GM18526 (cell line): Measurements from ENCODE around the gene MOCS1.

Experiments
- POLR2A ChIP-seq: IDR thresholded peaks from 3 replicates; pipeline ENCODE4 v1.6.1; 2011; ENCODE audit not compliant: insufficient read length; ENCODE audit errors: extremely low read depth

MOCS1 gene

DNA sequence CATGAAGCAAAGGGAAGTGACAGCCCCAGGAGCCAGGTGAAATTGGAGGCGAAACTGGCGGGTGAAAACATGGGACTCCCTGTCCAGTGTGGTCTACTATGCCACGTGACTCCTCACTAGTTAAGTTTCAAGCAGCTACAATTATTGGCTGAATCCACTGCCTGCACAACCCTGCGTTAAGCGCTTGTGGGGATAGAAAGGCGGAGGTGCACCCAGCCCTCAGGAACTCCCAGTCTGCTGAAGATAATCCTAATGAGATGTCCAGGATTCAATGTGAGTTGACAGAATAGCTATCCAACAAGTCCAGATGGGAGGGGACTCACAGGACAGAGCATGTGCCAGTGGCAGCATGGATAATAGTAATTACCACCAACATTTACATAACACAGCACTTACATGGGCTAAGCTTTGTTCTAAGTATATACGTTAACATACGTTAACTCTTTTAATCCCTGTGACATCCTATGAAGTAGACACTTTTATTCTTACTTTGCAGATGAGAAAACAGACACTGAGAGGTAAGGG, 1.8 kb downstream of the MOCS1 start:
- no peak for TF ChIP-seq POLR2A

GRCh38 chr6:39931607-39932006, 2.7 kb downstream of the MOCS1 start:
- no peak for TF ChIP-seq POLR2A

DNA sequence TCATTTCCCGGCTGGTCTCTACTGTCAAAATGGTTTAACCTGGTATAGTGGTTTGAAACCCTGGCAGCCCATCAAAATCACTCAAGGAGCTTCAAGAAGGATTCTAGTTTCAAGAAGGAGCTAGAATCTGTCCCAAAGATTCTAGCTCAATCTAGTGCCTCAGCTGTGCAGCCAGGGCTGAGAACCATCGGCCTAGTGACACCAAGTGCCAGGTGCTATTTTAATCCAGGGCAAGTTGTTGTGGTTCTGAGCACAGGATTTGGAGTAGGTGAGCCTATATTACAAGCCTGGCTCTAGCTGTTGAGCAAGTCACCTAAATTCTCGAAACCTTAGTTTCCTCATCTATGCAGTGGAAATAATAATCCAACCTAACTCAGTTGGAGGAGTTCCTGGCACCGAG, 3.7 kb downstream of the MOCS1 start:
- TF ChIP-seq POLR2A: no peak

- no peak for TF ChIP-seq POLR2A
Observed at GRCh38 chr6:39929733-39930461, 4.4 kb downstream of the MOCS1 start.

- TF ChIP-seq POLR2A: no peak
Observed at GRCh38 chr6:39929039-39929732, 5.1 kb downstream of the MOCS1 start.

GRCh38 chr6:39927159-39927558, 7.1 kb downstream of the MOCS1 start:
- TF ChIP-seq POLR2A: no peak

DNA sequence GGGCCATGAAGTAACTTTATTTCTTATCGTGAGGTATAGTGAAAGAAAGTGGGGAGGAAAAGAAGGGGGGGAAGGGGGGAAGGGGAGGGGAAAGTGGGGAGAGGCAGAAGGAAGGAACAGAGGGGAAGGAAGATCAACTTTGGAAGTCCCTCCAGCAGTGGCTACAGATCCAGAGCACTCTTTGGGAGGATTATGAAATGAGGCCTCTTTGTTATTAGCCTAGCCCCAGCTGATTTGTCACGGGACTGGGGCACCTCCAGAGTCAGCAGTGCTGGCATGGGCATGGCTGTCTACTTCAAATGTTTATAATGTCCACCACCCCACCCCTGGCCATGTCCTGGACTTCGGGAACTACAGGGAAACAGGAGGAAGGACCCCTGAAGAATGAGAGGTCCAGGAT, 7.6 kb downstream of the MOCS1 start:
- no peak for TF ChIP-seq POLR2A

DNA sequence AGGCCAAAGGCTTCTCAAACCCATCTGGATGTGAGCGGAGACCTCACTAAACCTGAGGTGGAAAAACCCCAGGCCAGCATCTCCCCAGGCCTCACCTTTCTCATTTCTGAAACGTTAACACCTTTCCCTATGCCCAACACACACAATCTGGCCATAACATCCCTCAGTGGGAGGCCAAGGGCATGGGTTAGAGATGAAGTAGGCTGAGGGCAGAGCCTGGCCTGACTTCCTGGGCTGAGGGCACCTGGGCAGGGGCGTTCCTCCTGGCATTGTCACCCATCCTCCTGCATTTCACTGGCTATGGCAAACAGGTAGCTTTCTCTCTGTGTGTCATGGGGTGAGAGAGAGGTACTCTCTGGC, 8.4 kb downstream of the MOCS1 start:
- no peak for TF ChIP-seq POLR2A

GRCh38 chr6:39925191-39925930, 8.9 kb downstream of the MOCS1 start:
- no peak for TF ChIP-seq POLR2A

GRCh38 chr6:39924283-39924682, 10.0 kb downstream of the MOCS1 start:
- TF ChIP-seq POLR2A: no peak

- TF ChIP-seq POLR2A: no peak
Observed at GRCh38 chr6:39923861-39924260, 10.4 kb downstream of the MOCS1 start.

DNA sequence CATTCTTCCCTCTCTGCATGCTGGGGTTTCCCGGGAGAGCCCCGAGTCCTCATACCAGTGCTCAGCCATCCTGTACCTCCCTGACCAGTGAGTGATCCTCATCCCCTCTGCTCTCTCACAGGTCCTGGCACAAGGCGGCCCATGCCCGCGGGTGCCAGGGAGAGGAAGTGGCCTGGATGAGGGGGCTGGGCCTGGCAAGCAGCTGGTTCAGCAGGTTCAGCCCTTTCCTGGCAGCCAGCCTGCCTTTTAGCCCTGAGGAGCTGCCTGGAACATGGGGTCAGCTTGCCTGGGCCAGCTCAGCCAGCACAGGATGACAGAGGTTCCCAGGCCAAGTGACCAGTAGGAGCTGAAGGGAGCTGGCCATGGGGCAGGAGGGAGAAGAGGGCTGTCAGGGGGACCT, 10.9 kb downstream of the MOCS1 start:
- no peak for TF ChIP-seq POLR2A

- no peak for TF ChIP-seq POLR2A
Observed at GRCh38 chr6:39922821-39923220, 11.4 kb downstream of the MOCS1 start.

DNA sequence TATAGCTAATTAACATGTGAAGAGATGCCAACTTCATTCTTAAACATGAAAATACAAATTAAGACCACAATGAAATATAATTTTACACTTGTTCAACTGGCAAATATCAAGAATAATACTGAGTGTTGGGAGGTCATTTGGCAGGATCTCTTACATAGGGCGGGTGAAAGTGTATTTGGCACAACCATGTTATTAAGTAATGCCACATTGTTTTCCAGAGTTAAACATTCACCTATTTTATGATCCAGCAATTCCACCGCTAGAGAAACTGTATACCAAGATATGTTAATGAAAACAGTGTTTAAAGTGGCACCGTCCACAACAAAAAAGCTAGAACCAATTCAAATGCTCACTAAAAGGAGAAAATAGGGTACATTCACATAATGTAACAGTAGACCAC, 14.1 kb downstream of the MOCS1 start:
- no peak for TF ChIP-seq POLR2A

DNA sequence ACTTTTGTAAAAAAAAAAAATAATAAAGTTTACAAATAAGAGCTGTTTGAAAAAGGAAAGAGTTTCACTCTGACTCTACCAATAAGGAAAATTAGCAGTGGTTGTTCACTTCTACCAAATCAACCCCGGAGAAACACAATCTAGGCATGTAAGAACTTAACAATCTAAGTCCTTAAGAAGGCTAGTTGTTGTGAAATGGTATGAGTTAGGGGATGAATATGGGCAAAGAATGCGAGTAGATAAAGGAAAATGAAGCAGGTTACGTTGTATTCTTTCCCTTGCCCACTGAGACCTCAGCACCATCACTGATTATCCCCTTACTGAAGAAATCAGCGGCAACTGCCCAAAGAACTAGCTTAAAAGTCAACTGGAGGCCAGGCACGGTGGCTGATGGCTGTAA, 15.4 kb downstream of the MOCS1 start:
- no peak for TF ChIP-seq POLR2A

- no peak for TF ChIP-seq POLR2A
Observed at GRCh38 chr6:39917981-39918380, 16.3 kb downstream of the MOCS1 start.
